K562 (cell line): ENCODE measurements around the gene HTR4. TPM values are rescaled to one million over a fixed set of nuclear protein-coding genes. Genes with fewer than 3 reads are reported as not detected.

ENCODE experiments used
- ATAC-seq: fragments of 200-7000 bp; cut with Tn5 transposase; 3 replicates; pipeline ENCODE4 v1.9.1; 2020; ENCODE audit warnings: moderate library complexity
- BruUV-seq: library from RNA; stranded (reverse); fragments of 400-500 nt; replicated peaks from 2 replicates; lab custom pipeline; 2021; lab: Mats Ljungman, UMichigan
- CTCF ChIA-PET: fragments of 300-600 bp; formaldehyde crosslinking; extraction: SDS; loops from one replicate; lab custom pipeline; 2021; ENCODE audit warnings: low intra/inter-chr PET ratio; lab: Yijun Ruan, JAX
- POLR2A ChIA-PET: fragments of 300-600, 350-650 bp; sonication (Branson Sonifier 250); formaldehyde crosslinking; extraction: SDS; loops from one replicate; lab custom pipeline; 2021; ENCODE audit warnings: antibody characterized with exemption, inconsistent platforms; lab: Yijun Ruan, JAX
- DNase-seq, 4 experiments: peaks; one replicate each; pipeline versions ENCODE4 v3.0.0 to v3.0.0-alpha.2; 2011 to 2018; ENCODE audit warnings: low spot score in 3 of 4, mixed read lengths in 3 of 4; ENCODE audit errors: extremely low read depth in 1 of 4
- FAIRE-seq: peaks from 2 replicates; lab custom pipeline; 2011; peaks lifted over from hg19 to GRCh38; lab: Jason Lieb, UNC
- H2AFZ ChIP-seq: 2 replicates; pipeline ENCODE4 v1.6.0; 2011; ENCODE audit warnings: low read depth, low read length, control low read depth, inconsistent platforms
- H3K27ac ChIP-seq: fragments of 200-600 bp; 3 replicates; pipeline ENCODE4 v1.8.0; 2011; ENCODE audit warnings: low read depth, mild to moderate bottlenecking, control low read depth, inconsistent platforms, low read length, moderate library complexity, mixed read lengths; ENCODE audit errors: extremely low read depth
- H3K27me3 ChIP-seq, 2 experiments: fragments of 300-600 bp in 1 of 2; 2 replicates in 1 of 2; 3 replicates in 1 of 2; pipeline versions ENCODE4 v1.6.0 to v1.8.0; 2011; ENCODE audit warnings: inconsistent platforms in 2 of 2, low read length in 2 of 2, mild to moderate bottlenecking in 1 of 2, mixed read lengths in 1 of 2, moderate library complexity in 1 of 2; ENCODE audit not compliant: control insufficient read depth in 2 of 2, insufficient read depth in 2 of 2
- H3K36me3 ChIP-seq: fragments of 300-600 bp; 3 replicates; pipeline ENCODE4 v1.8.0; 2011; ENCODE audit warnings: mild to moderate bottlenecking, low read length, inconsistent platforms; ENCODE audit not compliant: control insufficient read depth, insufficient read depth
- H3K4me1 ChIP-seq, 2 experiments: fragments of 200-600 bp in 1 of 2; replicated peaks in 1 of 2; 2 replicates in 1 of 2; 3 replicates in 1 of 2; pipeline versions ENCODE4 v1.5.1 to v1.8.0; 2011; ENCODE audit warnings: inconsistent platforms in 2 of 2, low read length in 2 of 2, mild to moderate bottlenecking in 1 of 2, mixed read lengths in 1 of 2, moderate library complexity in 1 of 2; ENCODE audit not compliant: control insufficient read depth in 2 of 2, insufficient read depth in 2 of 2
- H3K4me2 ChIP-seq: 2 replicates; pipeline ENCODE4 v1.6.1; 2011; ENCODE audit warnings: low read length, control low read depth, inconsistent platforms, mixed read lengths; ENCODE audit not compliant: insufficient read depth
- H3K4me3 ChIP-seq: fragments of 200-600 bp; sonication (generic), shearing (Covaris generic); 2 replicates; pipeline ENCODE4 v1.5.1; 2016; ENCODE audit warnings: control low read depth, inconsistent platforms
- H3K79me2 ChIP-seq: fragments of 200-600 bp; 3 replicates; pipeline ENCODE4 v1.8.0; 2011; ENCODE audit warnings: low read length, inconsistent platforms; ENCODE audit not compliant: control insufficient read depth, insufficient read depth
- H3K9ac ChIP-seq, 2 experiments: 2 replicates each; pipeline versions ENCODE4 v1.6.0 to v1.6.1; 2011; ENCODE audit warnings: low read depth in 2 of 2, low read length in 2 of 2, control low read depth in 1 of 2, inconsistent platforms in 1 of 2, mild to moderate bottlenecking in 1 of 2, mixed read lengths in 1 of 2; ENCODE audit not compliant: insufficient read depth in 1 of 2
- H3K9me1 ChIP-seq: one replicate; pipeline ENCODE4 v1.6.0; 2011; ENCODE audit warnings: inconsistent platforms, mild to moderate bottlenecking, low read length, moderate library complexity; ENCODE audit not compliant: control insufficient read depth, insufficient read depth
- H3K9me3 ChIP-seq: replicated peaks from 2 replicates; pipeline ENCODE4 v1.5.1; 2011; ENCODE audit warnings: low read depth, low read length, inconsistent platforms; ENCODE audit not compliant: control insufficient read depth, insufficient read depth
- H4K20me1 ChIP-seq: replicated peaks from 2 replicates; pipeline ENCODE4 v1.6.1; 2011; ENCODE audit warnings: low read length, inconsistent platforms, mixed read lengths; ENCODE audit not compliant: control insufficient read depth, insufficient read depth
- CBFA2T3 ChIP-seq: fragments of 450-650 bp; IDR thresholded peaks from 2 replicates; pipeline ENCODE4 v1.6.1; 2017
- HDAC1 ChIP-seq, 2 experiments: fragments of 450-650 bp; IDR thresholded peaks; 2 replicates each; pipeline ENCODE4 v1.6.1; 2016 to 2017; ENCODE audit warnings: inconsistent platforms in 1 of 2, mild to moderate bottlenecking in 1 of 2, moderate library complexity in 1 of 2
- HMGN3 ChIP-seq: IDR thresholded peaks from 2 replicates; pipeline ENCODE4 v1.6.1; 2011; ENCODE audit warnings: borderline replicate concordance, low read depth, mild to moderate bottlenecking, mixed read lengths, low read length; ENCODE audit not compliant: insufficient read length; ENCODE audit errors: extremely low read depth
- KDM1A ChIP-seq, 2 experiments: fragments of 450-650 bp; IDR thresholded peaks; 2 replicates each; pipeline ENCODE4 v1.6.1; 2016; ENCODE audit warnings: mild to moderate bottlenecking in 2 of 2
- MIER1 ChIP-seq: fragments of 450-650 bp; IDR thresholded peaks from 2 replicates; pipeline ENCODE4 v1.6.1; 2016; ENCODE audit warnings: antibody characterized with exemption, mild to moderate bottlenecking, low read depth
- MYNN ChIP-seq, 2 experiments: sonication (generic); formaldehyde crosslinking in 1 of 2; IDR thresholded peaks; 2 replicates each; pipeline versions ENCODE4 v1.5.0 to v1.6.1; 2016 to 2020; ENCODE audit warnings: antibody characterized with exemption in 1 of 2, missing genetic modification reagents in 1 of 2
- NFYB ChIP-seq: IDR thresholded peaks from 2 replicates; pipeline ENCODE4 v1.6.1; 2011; ENCODE audit warnings: mild to moderate bottlenecking, moderate library complexity; ENCODE audit not compliant: insufficient read length; ENCODE audit errors: extremely low read depth
- POLR2G ChIP-seq: fragments of 200-400 bp; formaldehyde crosslinking; IDR thresholded peaks from 2 replicates; pipeline ENCODE4 v1.6.1; 2017; ENCODE audit warnings: low read depth, mild to moderate bottlenecking, antibody characterized with exemption, low read length, moderate library complexity
- SMAD1 ChIP-seq: fragments of 150-350 bp; IDR thresholded peaks from 2 replicates; pipeline ENCODE4 v1.6.1; 2014; ENCODE audit warnings: low read length, low read depth; ENCODE audit not compliant: partially characterized antibody
- TAF9B ChIP-seq: fragments of 450-650 bp; IDR thresholded peaks from 2 replicates; pipeline ENCODE4 v1.6.1; 2018; ENCODE audit warnings: mild to moderate bottlenecking; ENCODE audit not compliant: partially characterized antibody
- TRIM24 ChIP-seq, 2 experiments: fragments of 450-650 bp; IDR thresholded peaks; 2 replicates each; pipeline ENCODE4 v1.6.1; 2016
- ZFP30 ChIP-seq: fragments of 250-450 bp; sonication (Bioruptor Pico); IDR thresholded peaks from 2 replicates; pipeline ENCODE4 v1.8.0; 2022; ENCODE audit warnings: moderate library complexity, mild to moderate bottlenecking, inconsistent platforms, borderline replicate concordance
- ZNF717 ChIP-seq: fragments of 250-450 bp; sonication (Bioruptor Pico); IDR thresholded peaks from 2 replicates; pipeline ENCODE4 v1.5.0; 2021
- WGBS: fragments of 100-300 bp; shearing (Covaris generic); methylation state at CpG from one replicate; pipeline ENCODE4 v1.1.6; 2016; ENCODE audit warnings: low coverage, mixed read lengths; ENCODE audit not compliant: insufficient coverage; ENCODE audit errors: missing lambda C conversion rate; 5-methylcytosine and 5-hydroxymethylcytosine counted together
- in situ Hi-C: fragments of 300-500 bp; cut with MboI; formaldehyde crosslinking; loops from 4 replicates; pipeline ENCODE4 v1.15.0; 2018; ENCODE audit warnings: inconsistent platforms, mixed read lengths
- intact Hi-C: fragments of 100-400 bp; cut with micrococcal nuclease; formaldehyde crosslinking; loops from 2 replicates; pipeline ENCODE4 v1.14.2; 2022
- polyA plus RNA-seq, 8 experiments: library from polyadenylated mRNA; depleted of rRNA in 4 of 8; stranded (reverse) in 5 of 8; unstranded in 3 of 8; fragments of >200 nt; fragmentation: Nextera tagmentation in 2 of 8; fragmentation: Illumina TruSeq in 1 of 8; extraction: Ambion mirVana in 2 of 8; extraction: Trizol in 1 of 8; gene quantifications; 2 replicates each; pipeline versions ENCODE4 v1.2.1 to v1.2.3, GENCODE V29; 2011 to 2014; ENCODE audit warnings: inconsistent platforms in 1 of 8, missing spikeins in 1 of 8
- total RNA-seq, 7 experiments: library from RNA; depleted of rRNA in 6 of 7; stranded (reverse); fragments of >200 nt in 6 of 7; fragmentation: Illumina TruSeq in 2 of 7; extraction: Trizol in 2 of 7; gene quantifications; 2 replicates each; pipeline versions ENCODE4 v1.2.1 to v1.2.3, GENCODE V29; 2011 to 2021; ENCODE audit warnings: low replicate concordance in 1 of 7
- TF ChIP-seq, protein P1 (sequence below): IDR thresholded peaks from 2 replicates; pipeline ENCODE4 v1.6.1; 2012; ENCODE audit warnings: low read depth, low read length, improper control_type of control experiment, borderline replicate concordance

The HTR4 gene
- total and polyA plus RNA-seq, 9 of the 15 experiments (the other 6 are each of a cell fraction or from before 2014, with no cell fraction given), result 0.13 TPM; not detected in 8

- ATAC-seq (no peak), DNase-seq (no peak), FAIRE-seq (no peak)
- in situ Hi-C loops, result no loop called here
- H3K79me2 ChIP-seq, result no peaks in the 10 kb centered on the region
- no peak overlapping the region for H3K9ac ChIP-seq
- H2AFZ ChIP-seq, result no peak overlapping the region
- H3K4me2 ChIP-seq, result no peak overlapping the region
- POLR2A ChIA-PET, result no interaction called here
- H3K27me3 ChIP-seq, result peaks cover 0 to 3% of the 10 kb centered on the region in 2 experiments; a peak in 4 of 5 replicates
- no peak overlapping the region for H3K27ac ChIP-seq
- H3K9me1 ChIP-seq, result no peaks in the 10 kb centered on the region
- no TSS peak for BruUV-seq
- CTCF ChIA-PET, result no interaction called here
- peaks cover 0 to 14% of the 10 kb centered on the region in 2 experiments; a peak in 3 of 5 replicates for H3K4me1 ChIP-seq
- H4K20me1 ChIP-seq, result no peaks in the 10 kb centered on the region
- intact Hi-C loops, result no loop called here
- TF ChIP-seq POLR2G (no peak), TAF9B (no peak)
- 2% methylated on average over 3 of the region's 3 CpGs for WGBS
- H3K9me3 ChIP-seq, result no peaks in the 10 kb centered on the region
- no peak overlapping the region for H3K4me3 ChIP-seq
- H3K36me3 ChIP-seq, result no peaks in the 10 kb centered on the region
Measured at GRCh38 chr5:148477429-148477828, 176.9 kb downstream of the HTR4 start.

DNA sequence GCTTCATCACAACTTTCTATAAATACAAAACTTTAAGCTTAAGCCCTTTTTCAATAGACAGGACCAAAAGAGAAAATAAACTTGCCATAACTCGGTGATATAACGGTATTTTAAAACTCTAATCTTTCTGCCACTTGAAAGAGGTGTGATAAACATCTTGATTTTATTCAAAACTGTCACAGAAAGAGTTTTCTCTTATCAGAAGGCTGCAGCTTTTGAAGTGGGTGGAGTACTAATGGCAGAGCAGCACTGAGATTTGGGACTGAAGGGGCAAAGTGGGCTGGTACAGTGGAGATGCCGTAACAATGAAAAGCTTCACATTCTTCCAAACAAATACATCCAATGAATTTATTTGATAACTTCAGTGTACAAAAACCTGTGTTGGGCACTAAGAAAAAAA lies 178.0 kb downstream of the HTR4 start:
- Histone ChIP-seq H3K9me1 (no peaks in the 10 kb centered on the region), H3K79me2 (no peaks in the 10 kb centered on the region), H2AFZ (no peak overlapping the region), H3K4me1 (peaks cover 0 to 12% of the 10 kb centered on the region in 2 experiments; a peak in 3 of 5 replicates), H3K4me3 (no peak overlapping the region), H3K9ac (no peak overlapping the region), H3K27ac (no peak overlapping the region), H4K20me1 (no peaks in the 10 kb centered on the region), H3K4me2 (no peak overlapping the region), H3K27me3 (peaks cover 0 to 3% of the 10 kb centered on the region in 2 experiments; a peak in 4 of 5 replicates), H3K36me3 (no peaks in the 10 kb centered on the region), H3K9me3 (no peaks in the 10 kb centered on the region)
- BruUV-seq, result no TSS peak
- WGBS, result 0% methylated on average over 3 of the region's 3 CpGs
- ChIA-PET CTCF (no interaction called here), POLR2A (interaction anchor here (0.7 kb wide), 1 partner anchor 36 kb away, joined by 3 read pairs; no protein-coding TSS in a partner anchor)
- in situ Hi-C loops, result no loop called here
- no peak for ATAC-seq
- no peak for DNase-seq
- FAIRE-seq, result no peak
- intact Hi-C loops, result no loop called here
- no peak for TF ChIP-seq MYNN (IDR thresholded peaks at IDR 0.05)
- TF ChIP-seq MYNN (CRISPR knock-in tag; IDR thresholded peaks at IDR 0.05), result no peak
- TF ChIP-seq ZNF717, result no peak
- TF ChIP-seq HMGN3, result no peak
- TF ChIP-seq CBFA2T3, result peak; percentile 63
- TF ChIP-seq SMAD1, result no peak
- TF ChIP-seq NFYB, result no peak
- TF ChIP-seq KDM1A (IDR thresholded peaks at IDR 0.05), result peak; percentile 47 to 58; a peak in 3 of 4 replicates
- TF ChIP-seq, protein P1, sequence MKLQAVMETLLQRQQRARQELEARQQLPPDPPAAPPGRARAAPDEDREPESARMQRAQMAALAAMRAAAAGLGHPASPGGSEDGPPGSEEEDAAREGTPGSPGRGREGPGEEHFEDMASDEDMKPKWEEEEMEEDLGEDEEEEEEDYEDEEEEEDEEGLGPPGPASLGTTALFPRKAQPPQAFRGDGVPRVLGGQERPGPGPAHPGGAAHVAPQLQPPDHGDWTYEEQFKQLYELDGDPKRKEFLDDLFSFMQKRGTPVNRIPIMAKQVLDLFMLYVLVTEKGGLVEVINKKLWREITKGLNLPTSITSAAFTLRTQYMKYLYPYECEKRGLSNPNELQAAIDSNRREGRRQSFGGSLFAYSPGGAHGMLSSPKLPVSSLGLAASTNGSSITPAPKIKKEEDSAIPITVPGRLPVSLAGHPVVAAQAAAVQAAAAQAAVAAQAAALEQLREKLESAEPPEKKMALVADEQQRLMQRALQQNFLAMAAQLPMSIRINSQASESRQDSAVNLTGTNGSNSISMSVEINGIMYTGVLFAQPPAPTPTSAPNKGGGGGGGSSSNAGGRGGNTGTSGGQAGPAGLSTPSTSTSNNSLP, result no peak
- TF ChIP-seq ZFP30, result no peak
- TF ChIP-seq MIER1, result no peak
- 0 out of 4 replicates have a peak, but pooled peaks of 1 of the 2 experiments have one; percentile 32 for TF ChIP-seq HDAC1 (IDR thresholded peaks at IDR 0.05)
- TF ChIP-seq TRIM24 (IDR thresholded peaks at IDR 0.05), result no peak
